NB4 (cell line): Measurements from ENCODE around the gene GALK1.

Experiments
- CTCF ChIP-seq: IDR thresholded peaks from one replicate; pipeline ENCODE4 v1.5.1; 2012; ENCODE audit warnings: low read depth, low read length
- POLR2A ChIP-seq: IDR thresholded peaks from 2 replicates; pipeline ENCODE4 v1.6.1; 2011; ENCODE audit warnings: mild to moderate bottlenecking; ENCODE audit not compliant: insufficient read length; ENCODE audit errors: extremely low read depth

DNA sequence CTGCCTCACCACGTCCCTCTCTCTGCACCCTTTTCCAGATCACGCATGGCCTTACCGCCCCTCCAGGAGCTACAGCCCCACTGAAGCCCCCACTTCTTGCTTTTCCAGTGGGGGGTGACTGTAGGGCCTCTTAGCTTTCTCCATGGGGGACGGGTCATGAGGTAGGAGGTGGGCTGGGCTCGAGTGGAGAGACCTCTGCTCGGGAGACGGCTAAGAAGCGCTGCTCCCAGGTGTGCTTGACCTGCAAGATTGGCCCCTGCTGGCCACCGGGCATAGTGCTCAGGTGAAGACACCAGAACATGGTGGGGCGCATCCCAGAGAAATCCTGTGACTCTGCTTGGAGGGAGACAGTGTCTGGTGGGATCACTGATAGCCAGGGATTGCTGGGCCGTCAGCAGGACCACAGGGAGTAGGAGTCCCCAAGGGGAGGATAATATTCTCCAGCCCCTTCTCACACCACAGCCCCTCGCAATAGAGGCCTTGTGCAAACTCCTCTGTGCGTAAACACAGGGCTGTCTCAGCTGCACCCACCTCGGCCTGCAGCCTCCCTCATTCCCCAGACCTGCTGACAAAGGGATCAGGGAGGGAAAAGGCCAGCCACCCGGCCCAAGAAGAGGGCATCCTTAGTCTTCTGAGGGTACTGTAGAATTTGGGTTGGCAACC lies 8.9 kb upstream of the GALK1 start:
- TF ChIP-seq CTCF = no peak
- TF ChIP-seq POLR2A = no peak
